Fibroblast of the aortic adventitia (primary cell): ENCODE measurements around the gene AFF2. TPM values are rescaled to one million over a fixed set of nuclear protein-coding genes. Genes with fewer than 3 reads are reported as not detected.

Experiments
- DNase-seq: peaks from one replicate; pipeline ENCODE4 v3.0.0-alpha.2; 2010; ENCODE audit warnings: low read depth
- H3K4me3 ChIP-seq: 2 replicates; pipeline ENCODE4 v1.5.1; 2011; ENCODE audit warnings: low read depth, mild to moderate bottlenecking, control low read depth, low read length, moderate library complexity
- CTCF ChIP-seq: IDR thresholded peaks from 2 replicates; pipeline ENCODE4 v1.5.1; 2011; ENCODE audit warnings: mild to moderate bottlenecking, low read length, control low read depth, inconsistent platforms; ENCODE audit not compliant: insufficient read depth
- total RNA-seq: library from RNA; depleted of rRNA; stranded (reverse); fragments of >200 nt; gene quantifications from 2 replicates; pipeline ENCODE4 v1.2.3, GENCODE V29; 2012; ENCODE audit warnings: low replicate concordance

The AFF2 gene
- total RNA-seq, 1 donor = 6.6 TPM

DNA sequence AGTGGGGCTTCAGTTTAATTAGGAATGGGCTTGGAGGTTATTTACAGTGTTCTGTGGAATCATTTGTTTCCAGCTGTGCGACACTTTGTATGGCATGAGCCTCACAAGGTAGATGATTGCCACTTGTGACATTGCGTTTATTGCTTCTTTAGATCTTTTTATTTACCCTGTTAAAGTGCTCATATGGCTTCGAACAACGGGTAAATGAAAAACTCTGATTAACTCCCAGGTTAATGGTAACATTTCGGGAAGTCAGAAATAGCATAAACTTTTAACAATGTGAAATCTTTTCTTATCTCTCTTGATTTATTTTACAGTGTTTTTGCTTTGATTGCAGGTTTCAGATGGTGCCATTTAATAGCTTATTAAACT is 510.4 kb downstream of the AFF2 start:
- no peak overlapping the region for H3K4me3 ChIP-seq
- no peak for TF ChIP-seq CTCF
- no peak for DNase-seq

- no peak overlapping the region for H3K4me3 ChIP-seq
- TF ChIP-seq CTCF = no peak
- DNase-seq = no peak
Observed at GRCh38 chrX:149013081-149013480, 512.7 kb downstream of the AFF2 start.

DNA sequence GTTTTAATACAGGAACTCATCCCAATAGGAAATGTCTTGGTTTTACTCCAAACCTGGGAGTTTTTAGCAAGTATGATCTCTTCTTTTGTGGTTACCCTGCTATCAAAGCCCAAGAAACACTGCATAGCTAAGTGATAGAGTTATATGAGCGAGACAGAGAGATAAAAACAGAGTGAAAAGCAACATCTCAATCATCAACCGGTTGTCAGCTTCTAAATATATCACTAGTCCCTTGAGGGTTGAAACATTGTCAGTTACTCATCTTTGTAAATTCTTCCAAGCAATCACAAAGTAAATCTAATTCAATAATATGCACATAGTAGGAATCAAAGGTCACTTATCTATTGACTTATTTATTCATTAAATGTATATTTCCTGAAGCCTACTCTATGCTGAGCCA is 520.7 kb downstream of the AFF2 start:
- DNase-seq = no peak
- H3K4me3 ChIP-seq = no peak overlapping the region
- no peak for TF ChIP-seq CTCF

DNA sequence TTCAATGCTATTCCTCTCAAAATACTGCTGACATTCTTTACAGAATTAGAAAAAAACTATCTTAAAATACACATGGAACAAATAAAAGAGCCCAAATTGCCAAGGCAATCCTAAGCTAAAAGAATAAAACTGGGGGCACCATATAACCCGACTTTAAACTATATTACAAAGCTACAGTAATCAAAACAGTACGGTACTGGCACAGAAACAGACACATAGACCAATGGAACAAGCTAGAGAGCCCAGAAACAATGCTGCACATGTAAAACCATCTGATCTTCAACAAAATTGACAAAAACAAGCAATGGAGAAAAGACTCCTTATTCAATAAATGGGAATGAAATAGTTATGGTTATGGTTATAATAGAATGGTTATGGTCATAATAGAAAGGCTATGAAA is 522.1 kb downstream of the AFF2 start:
- TF ChIP-seq CTCF = no peak
- no peak for DNase-seq
- H3K4me3 ChIP-seq = no peak overlapping the region

- no peak for DNase-seq
- H3K4me3 ChIP-seq = no peak overlapping the region
- TF ChIP-seq CTCF = no peak
Observed at GRCh38 chrX:149032449-149032848, 532.0 kb downstream of the AFF2 start.

DNA sequence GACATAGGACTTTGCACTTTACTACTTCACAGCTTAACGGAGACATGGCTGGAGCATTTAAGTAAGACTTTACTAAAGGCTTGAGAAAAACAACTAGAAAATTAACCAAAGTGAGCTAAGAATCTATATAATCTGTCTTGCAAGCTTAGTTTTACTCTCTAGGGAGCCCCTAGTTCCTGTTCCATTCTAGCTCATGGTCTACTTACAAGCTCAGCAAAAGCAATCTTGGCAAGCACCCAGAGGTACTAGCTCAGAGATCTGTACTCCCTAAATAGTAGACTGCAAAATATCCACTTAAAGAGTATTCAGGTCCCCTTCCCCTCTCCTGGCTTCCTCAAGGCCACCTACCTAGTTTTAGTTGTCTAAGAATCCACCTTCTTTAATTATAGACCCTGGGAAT is 535.7 kb downstream of the AFF2 start:
- no peak for TF ChIP-seq CTCF
- no peak for DNase-seq
- no peak overlapping the region for H3K4me3 ChIP-seq

- DNase-seq = peak; percentile 51
- no peak overlapping the region for H3K4me3 ChIP-seq
- no peak for TF ChIP-seq CTCF
Observed at GRCh38 chrX:149037281-149037870, 537.0 kb downstream of the AFF2 start.
